GM21619 (cell line): ENCODE results near the gene TBC1D1.
"Not testable (repeated sequence)": the region's sequence is repeated elsewhere in the genome, so short reads cannot be mapped to it uniquely, and the experiment has no call there.

Experiments used
- ATAC-seq: cut with Tn5 transposase; IDR thresholded peaks from one replicate; pipeline ENCODE4 v1.9.1; 2021; ENCODE audit not compliant: unreplicated experiment

TBC1D1 gene

GRCh38 chr4:37918653-37919052 is 27.8 kb downstream of the TBC1D1 start:
- no peak for ATAC-seq

- no peak for ATAC-seq
These were observed 31.4 kb downstream of the TBC1D1 start for GRCh38 chr4:37922328-37922727.

GRCh38 chr4:37923089-37923488 is 32.2 kb downstream of the TBC1D1 start:
- not testable (repeated sequence) for ATAC-seq

GRCh38 chr4:37924946-37925345 is 34.1 kb downstream of the TBC1D1 start:
- no peak for ATAC-seq

- no peak for ATAC-seq
These were observed 36.5 kb downstream of the TBC1D1 start for GRCh38 chr4:37927434-37927833.

GRCh38 chr4:37928426-37929416 is 37.8 kb downstream of the TBC1D1 start:
- ATAC-seq, result no peak

GRCh38 chr4:37934096-37934495 is 43.2 kb downstream of the TBC1D1 start:
- no peak for ATAC-seq

- no peak for ATAC-seq
These were observed 43.7 kb downstream of the TBC1D1 start for GRCh38 chr4:37934609-37935008.

GRCh38 chr4:37935026-37935425 is 44.1 kb downstream of the TBC1D1 start:
- no peak for ATAC-seq

GRCh38 chr4:37936889-37937498 is 46.1 kb downstream of the TBC1D1 start:
- ATAC-seq, result no peak

- ATAC-seq, result no peak
These were observed 47.3 kb downstream of the TBC1D1 start for GRCh38 chr4:37938208-37938607.

- no peak for ATAC-seq
These were observed 55.8 kb downstream of the TBC1D1 start for GRCh38 chr4:37946503-37947179.

- no peak for ATAC-seq
These were observed 57.7 kb downstream of the TBC1D1 start for GRCh38 chr4:37948542-37948941.

- ATAC-seq, result no peak
These were observed 58.9 kb downstream of the TBC1D1 start for GRCh38 chr4:37949636-37950426.

- ATAC-seq, result no peak
These were observed 60.8 kb downstream of the TBC1D1 start for GRCh38 chr4:37951461-37952352.

- no peak for ATAC-seq
These were observed 62.3 kb downstream of the TBC1D1 start for GRCh38 chr4:37953156-37953555.

GRCh38 chr4:37953620-37954293 is 62.9 kb downstream of the TBC1D1 start:
- no peak for ATAC-seq

- no peak for ATAC-seq
These were observed 66.1 kb downstream of the TBC1D1 start for GRCh38 chr4:37956941-37957340.

GRCh38 chr4:37958932-37959331 is 68.0 kb downstream of the TBC1D1 start:
- no peak for ATAC-seq
